GM19372 (cell line): Measurements from ENCODE around the gene NR1D1.
A peak's percentile ranks its signal among the peaks of the same experiment; 100 is the strongest.
"Not testable (repeated sequence)": the region's sequence is repeated elsewhere in the genome, so short reads cannot be mapped to it uniquely, and the experiment has no call there.

Experiments
- ATAC-seq: cut with Tn5 transposase; IDR thresholded peaks from one replicate; pipeline ENCODE4 v1.9.1; 2021; ENCODE audit warnings: mild to moderate bottlenecking, low read depth, moderate library complexity; ENCODE audit not compliant: unreplicated experiment

The NR1D1 gene

DNA sequence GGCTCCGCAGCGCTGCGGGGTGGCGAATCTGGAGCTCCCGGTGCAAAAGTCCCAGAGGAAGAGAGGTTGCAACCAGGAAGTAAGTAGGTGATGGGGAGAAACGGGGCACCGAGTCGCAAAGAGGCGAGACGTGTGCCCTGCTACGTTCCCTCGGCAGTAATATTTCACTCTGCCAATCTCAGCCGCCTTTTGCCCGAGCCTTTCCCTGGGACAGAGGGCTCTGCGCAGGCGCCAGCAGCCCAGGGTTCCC is at the start of gene NR1D1:
Gene NR1D1 (minus strand): TSS at position 171 of the 250 bp plus-strand sequence. CDS start 495 bp downstream, outside the sequence.
- no peak for ATAC-seq

DNA sequence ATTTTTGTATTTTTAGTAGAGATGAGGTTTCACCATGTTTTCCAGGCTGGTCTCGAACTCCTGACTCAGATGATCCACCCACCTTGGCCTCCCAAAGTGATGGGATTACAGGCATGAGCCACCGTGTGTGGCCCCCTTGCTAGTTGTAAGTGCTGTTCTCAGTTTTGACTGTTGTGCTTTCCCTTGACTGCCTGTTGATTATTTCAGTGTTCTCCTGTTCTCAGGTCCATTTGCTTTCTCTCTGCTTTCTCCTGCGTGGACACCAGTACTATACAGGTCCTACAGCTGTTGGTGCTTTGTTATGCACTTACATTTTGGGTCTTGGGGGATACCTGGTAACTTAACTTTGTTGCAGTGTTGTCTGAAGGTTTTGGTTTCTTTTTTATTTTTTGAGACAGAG is 48.1 kb upstream of the NR1D1 start:
- ATAC-seq: no peak

DNA sequence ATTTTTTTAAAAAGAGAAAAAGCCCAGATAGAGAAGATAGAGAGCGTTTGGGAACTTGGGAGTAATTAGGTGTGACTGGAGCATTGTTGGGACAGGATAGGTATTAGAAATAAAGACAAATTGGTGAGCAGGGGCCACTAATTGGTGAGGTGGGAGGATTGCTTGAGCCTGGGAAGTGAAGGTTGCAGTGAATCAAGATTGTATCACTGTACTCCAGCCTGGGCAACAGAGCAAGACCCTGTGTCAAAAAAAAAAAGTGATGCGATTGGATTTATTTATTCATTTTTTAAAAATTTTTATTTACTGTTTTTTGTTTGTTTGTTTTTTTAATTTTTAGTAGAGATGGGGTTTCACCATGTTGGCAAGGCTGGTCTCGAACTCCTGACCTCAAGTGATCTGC is 45.1 kb upstream of the NR1D1 start:
- no peak for ATAC-seq

DNA sequence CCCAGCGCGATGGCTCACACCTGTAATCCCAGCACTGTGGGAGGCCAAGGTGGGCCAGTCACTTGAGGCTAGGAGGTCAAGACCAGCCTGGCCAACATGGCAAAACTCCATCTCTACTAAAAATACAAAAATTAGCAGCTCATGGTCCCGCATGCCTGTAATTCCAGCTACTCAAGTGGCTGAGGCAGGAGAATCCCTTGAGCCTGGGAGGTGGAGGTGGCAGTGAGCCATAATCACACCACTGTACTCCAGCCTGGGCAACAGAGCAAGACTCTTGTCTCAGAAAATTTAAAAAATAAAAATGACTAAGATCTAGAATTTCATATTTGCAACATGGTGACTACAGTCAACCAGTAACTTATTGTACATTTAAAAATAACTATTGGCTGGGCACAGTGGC is 42.8 kb upstream of the NR1D1 start:
- ATAC-seq: not testable (repeated sequence)

DNA sequence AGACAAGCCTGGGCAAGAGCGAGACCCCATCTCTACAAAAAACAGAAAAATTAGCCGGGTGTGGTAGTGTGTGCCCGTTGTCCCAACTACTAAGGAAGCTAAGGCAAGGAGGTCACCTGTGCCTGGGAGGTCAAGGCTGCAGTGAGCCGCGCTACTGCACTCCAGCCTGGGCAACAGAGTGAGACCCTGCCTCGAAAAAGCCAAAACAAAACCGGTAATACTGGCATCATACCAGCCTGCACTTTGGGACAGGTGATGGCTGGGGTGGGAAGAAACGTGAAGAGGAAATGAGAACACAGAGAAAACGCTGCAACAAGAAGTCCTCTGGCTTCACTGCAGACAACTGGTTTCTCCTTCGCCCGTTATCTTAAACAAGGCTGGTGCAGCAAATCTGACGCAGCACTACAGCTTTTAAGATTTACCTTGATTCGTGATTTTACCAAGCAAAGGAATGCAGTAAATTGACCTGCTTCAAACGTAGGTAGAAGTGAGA is 39.2 kb upstream of the NR1D1 start:
- peak; percentile 22 for ATAC-seq

DNA sequence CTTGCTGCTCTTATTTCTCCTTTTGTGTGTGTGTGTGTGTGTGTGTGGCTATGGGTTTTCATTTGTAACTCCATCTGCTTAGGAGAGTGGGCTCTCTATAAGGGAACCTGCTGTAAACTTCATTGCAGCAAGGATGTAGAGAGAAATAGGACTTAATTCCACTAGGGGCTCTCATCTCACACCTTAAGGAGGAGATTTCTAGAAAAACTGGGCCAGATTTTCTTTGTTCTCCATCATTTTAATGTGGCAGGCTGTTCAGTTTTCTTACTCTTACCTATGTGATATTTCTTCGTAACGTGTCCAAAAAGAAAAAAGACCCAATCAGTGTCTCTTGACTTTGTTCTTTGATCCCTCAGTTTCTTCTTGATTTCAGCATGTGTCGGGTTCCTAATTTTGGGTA is 35.4 kb upstream of the NR1D1 start:
- no peak for ATAC-seq

DNA sequence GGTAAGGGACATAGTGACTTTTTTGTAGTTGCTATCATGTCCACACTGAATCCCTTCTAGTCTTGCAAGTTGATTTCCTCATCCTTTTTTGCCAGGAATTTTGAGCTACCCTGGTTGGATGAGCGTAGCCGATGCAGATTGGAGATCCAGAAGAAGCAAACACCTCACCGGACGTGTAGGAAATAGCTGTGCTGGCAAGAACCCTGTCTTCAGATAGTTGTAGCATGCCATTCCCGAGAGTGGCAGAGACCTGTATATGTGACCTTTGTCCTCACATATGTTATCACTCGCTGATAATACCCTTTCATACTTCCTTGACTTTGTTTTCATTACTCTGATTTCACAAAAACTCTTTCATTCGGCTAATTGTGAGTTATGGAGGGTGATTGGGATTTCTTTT is 33.8 kb upstream of the NR1D1 start:
- ATAC-seq: no peak

DNA sequence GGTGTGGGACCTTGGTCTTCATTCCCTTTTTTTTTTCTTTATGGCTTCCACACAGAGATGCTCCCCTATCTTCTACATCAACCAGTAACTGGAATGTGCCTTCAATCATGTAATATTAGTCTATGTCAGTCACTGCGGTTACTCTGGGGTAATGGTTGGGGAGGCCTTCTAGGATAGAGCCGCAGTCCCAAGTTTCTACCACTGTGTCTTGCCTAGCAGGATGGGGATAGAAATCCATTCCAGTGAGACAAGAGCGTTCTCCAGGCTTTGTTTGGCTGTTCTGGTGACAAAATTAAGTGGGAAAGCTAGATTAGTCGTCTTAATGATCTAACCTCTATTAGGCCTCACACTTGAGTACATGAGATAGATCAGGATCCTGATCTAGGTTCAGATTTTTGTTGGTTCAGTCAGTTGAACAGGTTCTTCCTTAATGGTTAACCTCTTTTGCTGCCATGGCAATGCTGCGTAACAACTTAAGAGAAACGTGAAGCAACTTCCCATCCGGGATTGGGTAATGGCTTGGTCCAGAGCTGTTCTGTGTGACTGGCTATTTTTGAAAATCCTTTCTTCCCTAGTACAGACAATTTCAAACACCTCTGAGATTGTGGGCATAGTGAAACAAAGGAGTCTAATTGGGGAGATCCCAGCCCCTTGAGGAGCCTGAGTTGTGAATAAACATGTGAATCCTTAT is 30.1 kb upstream of the NR1D1 start:
- ATAC-seq: no peak

DNA sequence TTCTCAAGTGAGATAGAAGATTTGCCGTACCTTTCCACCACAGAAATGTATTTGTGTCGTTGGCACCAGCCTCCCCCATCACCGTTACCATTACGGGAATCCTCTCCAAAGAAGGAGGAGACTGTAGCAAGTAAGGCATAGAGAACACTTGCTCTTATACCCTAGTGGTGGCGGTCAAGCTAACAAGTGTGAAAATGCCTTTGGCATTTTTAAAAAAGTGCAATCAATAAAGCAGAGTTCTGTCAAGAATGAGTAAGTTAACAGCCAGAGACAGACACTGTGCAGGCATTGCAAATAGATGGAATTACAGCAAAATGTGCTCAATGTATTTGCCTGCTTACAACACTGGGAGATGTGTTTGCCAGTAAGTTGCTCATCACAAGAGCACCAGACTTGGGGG is 29.1 kb upstream of the NR1D1 start:
- no peak for ATAC-seq

DNA sequence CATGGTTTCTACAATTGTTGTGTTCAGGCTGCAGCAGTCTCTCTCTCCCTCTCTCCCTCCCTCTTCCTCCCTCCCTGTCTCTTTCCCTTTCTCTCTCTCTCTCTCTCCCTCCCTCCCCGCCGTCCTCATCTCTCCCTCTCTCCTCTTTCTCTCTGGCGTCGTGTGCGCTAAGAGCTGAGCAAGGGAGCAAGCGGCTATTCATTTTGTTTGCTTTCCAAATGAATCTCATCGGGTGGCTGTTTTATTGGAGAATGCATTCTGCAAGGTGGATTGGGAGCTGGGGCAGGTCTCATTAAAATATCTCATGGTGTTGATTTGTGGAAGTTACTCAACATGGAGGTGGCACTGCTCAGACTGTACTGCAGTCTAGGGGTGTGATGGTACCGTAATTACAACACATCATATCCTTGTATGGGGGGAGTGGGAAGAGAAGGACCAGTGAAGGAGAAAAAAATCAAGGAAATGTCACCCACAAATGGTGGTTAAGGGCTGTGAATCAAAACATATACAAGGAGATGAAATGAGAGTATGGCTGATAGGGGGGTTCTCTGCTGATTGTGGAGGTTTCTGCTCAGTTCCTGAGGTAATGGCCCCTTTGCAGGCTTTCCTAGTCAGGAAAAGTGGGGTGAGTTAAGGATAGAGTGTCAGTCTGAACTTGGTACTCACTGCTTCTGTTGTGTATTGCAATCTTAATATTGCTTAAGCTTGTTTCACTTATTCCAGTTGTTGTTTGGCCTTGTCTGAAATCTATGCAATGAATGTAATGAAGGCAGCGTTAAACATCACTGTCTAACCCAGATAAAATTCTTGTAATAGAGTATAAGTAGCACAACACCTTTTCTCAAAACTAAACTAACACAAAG is 24.1 kb upstream of the NR1D1 start:
- ATAC-seq: no peak

DNA sequence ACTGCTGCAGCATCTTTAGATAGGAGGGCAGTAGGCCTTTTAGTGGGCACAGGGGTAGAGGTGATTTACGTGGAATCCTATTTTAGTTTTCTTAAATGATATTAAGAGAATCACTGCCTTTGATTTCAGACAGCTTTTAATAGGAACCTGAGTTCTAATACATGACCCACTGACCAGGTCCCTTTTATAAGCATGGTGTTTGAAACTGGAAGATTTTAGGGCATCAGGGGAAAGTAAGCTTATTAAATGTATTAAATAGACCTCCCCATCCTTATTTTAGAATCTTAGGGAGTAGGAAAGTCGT is 23.4 kb upstream of the NR1D1 start:
- ATAC-seq: no peak

DNA sequence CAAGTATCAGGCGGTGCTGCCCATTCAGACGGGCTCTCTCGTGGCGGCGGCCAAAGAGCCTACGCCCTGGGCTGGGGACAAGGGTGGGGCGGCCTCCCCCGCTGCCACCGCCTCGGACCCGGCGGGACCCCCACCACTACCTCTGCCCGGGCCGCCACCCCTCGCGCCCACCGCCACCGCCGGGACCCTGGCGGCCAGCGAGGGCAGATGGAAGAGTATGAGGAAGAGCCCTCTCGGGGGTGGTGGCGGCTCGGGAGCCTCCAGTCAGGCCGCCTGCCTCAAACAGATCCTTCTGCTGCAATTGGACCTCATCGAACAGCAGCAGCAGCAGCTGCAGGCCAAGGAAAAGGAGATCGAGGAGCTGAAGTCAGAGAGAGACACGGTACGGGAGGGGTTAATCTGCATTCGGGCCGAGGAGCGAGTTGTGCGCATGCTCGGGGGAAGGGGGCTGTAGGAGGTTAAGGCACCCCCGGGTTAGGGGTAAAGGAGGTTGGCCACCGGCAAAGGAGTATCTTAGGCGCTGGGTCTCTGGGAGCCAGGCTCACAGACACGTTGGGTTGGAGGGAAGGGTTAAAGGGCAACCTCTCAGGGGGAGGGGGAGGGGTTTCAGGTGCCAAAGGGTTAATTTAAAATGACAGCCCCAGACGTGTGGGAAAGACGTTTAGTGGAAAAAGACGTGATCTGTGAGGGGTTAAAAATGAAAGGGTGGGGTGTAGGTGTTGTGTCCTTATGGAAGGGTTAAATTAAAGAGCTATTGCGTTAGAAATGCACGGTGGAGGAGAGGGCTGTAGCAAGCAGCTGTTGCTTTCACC is 22.8 kb upstream of the NR1D1 start:
- ATAC-seq: no peak

DNA sequence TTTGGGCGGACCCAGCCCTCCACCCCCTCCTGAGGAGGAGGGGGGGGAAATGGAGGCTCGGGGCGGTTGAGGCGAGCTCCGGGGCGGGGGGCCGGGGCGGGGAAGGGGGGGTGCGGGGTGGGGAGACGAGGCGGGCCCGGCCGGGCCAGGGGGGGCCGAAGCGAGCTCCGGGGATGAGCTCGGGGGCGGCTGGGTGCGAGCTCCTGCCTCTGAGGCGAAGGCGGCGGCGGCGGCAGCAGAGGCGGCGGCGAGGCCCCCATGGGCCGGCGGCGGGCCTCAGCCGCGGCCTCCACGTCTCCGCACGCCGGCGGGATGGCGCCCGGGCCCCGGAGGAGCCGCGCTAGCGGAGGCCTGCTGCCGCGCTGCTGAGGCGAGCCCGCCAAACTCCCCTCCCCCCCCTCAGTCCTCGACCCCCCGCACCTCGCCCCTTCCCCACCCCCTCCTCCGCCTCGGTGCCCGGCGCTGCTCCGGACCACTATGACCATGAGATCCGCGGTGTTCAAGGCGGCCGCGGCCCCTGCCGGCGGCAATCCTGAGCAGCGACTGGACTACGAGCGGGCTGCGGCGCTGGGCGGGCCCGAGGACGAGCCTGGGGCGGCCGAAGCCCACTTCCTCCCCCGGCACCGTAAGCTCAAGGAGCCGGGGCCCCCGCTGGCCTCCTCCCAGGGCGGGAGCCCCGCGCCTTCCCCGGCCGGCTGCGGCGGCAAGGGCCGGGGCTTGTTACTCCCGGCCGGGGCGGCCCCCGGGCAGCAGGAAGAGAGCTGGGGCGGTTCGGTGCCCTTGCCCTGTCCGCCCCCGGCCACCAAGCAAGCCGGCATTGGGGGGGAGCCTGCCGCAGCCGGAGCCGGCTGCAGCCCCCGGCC is 22.0 kb upstream of the NR1D1 start:
- ATAC-seq: no peak

DNA sequence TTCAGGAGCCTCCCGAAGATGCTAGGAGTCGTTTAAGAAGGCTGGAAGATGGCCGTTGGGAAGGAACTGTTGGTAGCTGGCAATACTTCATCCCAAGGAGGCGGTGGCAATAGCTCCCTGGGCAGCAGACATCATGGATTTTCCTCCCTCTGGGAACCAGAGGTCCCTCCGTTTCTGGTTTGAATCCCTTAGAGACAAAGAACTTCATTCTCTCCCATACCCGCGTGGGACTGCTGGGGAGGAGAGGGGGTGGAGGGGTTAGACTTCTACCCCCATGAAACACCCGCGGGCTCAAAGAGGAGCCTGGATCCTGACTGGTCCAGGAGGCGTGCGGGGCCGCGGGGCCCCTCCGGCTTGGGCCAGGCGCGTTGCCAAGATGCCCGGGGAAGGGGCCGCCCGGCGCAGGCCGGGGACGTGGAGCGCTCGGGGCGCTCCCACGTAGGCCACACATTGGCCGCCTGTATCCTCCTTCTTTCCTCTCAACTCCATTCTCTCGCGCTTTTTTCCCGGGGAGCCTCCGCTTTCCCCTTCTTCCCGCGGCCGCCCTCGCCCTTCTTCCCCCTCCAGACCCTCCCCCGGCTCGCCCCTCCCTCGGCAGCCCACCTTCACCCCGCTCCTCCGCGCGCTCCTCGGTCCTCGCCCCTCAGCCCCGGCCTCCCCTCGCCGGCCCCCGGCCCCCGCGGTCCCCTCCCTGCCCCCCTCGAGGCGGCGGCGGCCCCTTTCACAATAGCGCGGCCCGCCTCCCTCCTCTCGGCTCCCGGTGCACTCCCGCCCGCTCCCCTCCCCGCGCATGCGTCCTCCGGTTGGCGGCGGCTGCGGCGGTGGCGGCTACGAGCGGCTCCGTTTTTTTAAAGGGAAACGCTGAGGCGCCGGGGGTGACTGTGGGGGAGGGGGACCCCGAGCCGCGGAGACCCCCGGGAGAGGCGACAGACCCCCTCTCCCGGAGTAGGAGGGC is 21.1 kb upstream of the NR1D1 start, which contains the start of gene MSL1:
Gene MSL1 (plus strand): TSS at position 791 of the 955 bp plus-strand sequence. CDS start 642 bp downstream, outside the sequence.
- ATAC-seq: no peak

DNA sequence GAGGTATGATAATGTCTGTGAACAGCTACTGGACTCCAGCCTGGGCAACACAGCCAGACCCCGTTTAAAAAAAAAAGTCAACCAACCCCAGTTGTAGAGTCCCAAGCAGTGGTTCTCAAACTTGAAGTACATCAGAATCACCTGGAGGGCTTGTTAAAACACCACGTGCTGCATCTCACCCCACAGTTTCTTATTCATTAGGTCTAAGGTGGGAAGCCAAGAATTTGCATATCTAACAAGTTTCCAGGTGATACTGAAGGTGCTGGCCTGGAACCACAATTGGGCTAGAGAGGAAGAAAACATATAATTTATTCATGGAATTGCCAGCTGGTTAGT is 14.7 kb upstream of the NR1D1 start:
- no peak for ATAC-seq

DNA sequence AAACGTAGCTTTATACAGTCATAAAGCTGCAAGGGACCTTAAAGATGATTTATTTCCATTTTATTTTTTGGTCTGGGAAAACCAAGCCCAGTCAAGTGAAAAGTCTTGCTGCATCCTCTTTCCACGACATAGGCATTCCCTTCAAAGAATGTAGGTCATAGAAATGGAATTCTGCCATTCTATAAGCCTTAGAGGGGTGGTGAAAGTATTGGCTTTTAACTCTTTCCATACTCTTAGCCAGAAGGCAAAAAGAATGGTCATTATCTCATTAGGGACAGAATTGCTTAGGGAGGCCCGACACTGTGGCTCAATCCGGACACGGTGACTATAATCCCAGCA is 13.5 kb upstream of the NR1D1 start:
- no peak for ATAC-seq

DNA sequence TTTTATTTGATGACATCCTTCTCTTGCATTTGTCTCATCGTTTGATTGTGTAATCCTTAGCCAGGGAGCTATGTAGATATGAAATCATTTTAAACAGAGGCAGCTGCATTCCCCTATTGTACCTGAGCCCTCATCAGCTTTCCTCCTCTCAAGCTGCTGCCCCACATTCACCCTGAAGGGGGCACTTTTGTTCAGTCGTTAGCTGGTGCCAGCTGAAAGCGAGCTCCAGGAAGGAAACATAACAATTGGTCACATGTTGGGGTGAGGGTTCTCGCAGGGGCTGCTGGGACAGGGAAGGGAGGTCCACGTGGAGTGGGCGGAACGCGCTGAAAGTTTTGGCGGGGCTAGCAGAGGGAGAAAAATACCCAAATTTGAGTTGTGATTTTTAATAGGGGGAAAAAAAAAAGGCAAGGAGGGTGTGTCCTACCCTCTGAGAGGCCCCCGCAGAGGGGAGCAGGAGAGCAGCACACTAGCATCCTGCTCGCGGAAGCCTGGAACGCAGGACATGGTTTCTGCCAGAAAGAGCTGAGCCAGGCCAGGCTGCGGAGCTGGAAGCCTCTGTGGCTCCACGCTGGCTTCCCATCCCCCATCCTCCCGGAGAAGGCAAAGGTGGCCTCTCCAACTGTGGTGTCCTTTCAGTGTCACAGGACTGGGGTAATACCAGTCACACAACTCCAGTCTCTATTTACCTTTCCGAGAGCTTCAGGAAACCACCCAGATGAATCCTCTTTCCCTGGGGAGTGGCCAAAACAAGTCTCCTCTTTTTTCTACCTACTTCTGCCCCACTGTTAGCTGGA is 12.9 kb upstream of the NR1D1 start:
- ATAC-seq: peak; percentile 89

DNA sequence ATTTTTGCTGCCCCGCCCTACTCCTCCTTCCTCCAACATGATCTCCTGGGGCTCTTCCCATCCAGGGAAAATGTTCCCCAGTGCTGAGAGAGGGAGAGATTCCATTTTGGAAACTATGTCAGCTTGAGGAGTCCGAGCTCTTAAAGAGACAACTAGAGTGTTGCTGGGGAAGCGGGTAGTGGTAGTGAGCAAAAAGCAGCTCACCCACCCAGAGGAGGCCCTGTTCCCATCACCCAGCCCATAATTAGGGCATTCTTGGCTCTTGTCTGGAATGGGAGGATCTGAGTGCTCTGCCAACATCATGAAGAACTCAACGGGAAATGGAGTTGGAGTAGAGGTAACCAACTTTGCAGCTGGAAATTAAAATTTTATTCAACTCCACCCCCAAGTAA is 12.3 kb upstream of the NR1D1 start:
- no peak for ATAC-seq
